Measurements from ENCODE around the gene CD8B2. TPM values are rescaled to one million over a fixed set of nuclear protein-coding genes. Genes with fewer than 3 reads are reported as not detected.
"Not testable (repeated sequence)": the region's sequence is repeated elsewhere in the genome, so short reads cannot be mapped to it uniquely, and the experiment has no call there.

CD8B2 gene
- total RNA-seq, 1 donor from 2014 or later = not detected

DNA sequence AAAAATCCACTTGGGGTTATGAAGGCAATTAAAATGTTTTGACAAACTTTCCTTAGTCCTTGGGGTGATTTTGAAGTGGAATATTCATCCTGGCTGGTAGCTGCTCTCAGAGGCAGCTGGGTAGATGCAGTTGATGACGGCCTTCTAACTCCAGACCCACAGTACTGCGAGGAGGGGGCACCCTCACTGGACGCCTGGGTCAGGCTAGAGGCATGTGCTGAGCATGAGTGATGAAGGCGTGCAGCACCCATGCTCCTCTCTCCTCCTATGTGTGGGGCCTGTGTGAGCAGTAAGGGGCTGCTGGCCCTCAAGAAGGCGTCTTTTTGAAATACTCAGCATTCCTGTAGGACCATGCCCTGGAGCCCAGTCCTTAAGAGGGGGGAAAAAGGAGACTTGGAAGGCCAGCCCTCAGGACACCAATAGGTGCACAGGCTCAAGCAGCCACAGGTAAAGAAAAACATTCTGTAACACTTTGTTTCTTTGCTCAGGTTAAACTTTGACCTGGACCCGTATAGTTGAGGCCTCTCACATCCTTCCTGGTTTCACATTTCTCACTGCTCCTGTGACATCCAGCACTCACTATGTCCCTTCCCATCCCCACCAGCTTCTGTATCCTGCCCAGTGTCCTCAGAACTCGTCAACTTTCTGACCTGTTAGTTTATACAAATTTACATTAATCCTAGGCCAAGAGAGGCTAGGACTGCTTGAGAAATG lies 64.4 kb downstream of the CD8B2 start:
- Mint-ChIP-seq H3K36me3 (ENCODE audit: unreplicated experiment) (peaks cover 8% of the 10 kb centered on the region), H3K27ac (ENCODE audit: unreplicated experiment) (no peak overlapping the region), H3K4me1 (ENCODE audit: low read depth, unreplicated experiment) (no peaks in the 10 kb centered on the region), H3K4me3 (ENCODE audit: unreplicated experiment) (no peak overlapping the region), H3K9me3 (ENCODE audit: unreplicated experiment) (peaks cover 3% of the 10 kb centered on the region), H3K27me3 (ENCODE audit: unreplicated experiment) (peaks cover 4% of the 10 kb centered on the region)
- TF ChIP-seq, protein P1, sequence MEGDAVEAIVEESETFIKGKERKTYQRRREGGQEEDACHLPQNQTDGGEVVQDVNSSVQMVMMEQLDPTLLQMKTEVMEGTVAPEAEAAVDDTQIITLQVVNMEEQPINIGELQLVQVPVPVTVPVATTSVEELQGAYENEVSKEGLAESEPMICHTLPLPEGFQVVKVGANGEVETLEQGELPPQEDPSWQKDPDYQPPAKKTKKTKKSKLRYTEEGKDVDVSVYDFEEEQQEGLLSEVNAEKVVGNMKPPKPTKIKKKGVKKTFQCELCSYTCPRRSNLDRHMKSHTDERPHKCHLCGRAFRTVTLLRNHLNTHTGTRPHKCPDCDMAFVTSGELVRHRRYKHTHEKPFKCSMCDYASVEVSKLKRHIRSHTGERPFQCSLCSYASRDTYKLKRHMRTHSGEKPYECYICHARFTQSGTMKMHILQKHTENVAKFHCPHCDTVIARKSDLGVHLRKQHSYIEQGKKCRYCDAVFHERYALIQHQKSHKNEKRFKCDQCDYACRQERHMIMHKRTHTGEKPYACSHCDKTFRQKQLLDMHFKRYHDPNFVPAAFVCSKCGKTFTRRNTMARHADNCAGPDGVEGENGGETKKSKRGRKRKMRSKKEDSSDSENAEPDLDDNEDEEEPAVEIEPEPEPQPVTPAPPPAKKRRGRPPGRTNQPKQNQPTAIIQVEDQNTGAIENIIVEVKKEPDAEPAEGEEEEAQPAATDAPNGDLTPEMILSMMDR (IDR thresholded peaks at IDR 0.05; ENCODE audit: partially characterized antibody, unreplicated experiment) = no peak
- DNase-seq = no peak

DNA sequence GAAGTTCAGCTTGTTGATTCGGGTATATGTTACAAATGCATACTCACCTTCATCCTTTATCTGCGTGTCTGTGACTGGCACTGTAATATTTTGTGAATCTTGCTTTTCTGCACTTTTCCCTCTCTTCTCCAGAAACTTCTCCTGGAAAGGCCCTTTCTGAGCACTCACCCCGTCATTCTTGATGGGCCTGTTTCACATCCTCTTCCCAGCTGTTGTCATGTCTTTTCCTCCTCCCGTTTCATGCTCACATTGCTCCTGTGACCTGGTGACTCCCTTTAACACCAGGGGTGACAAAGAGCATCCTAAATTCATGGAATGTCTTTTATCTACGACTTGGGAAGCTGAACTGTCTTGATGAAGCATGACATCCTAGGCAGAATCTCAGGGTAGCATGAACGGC lies 65.8 kb downstream of the CD8B2 start:
- Mint-ChIP-seq H3K27ac (ENCODE audit: unreplicated experiment) (no peak overlapping the region), H3K9me3 (ENCODE audit: unreplicated experiment) (peaks cover 7% of the 10 kb centered on the region), H3K27me3 (ENCODE audit: unreplicated experiment) (peaks cover 4% of the 10 kb centered on the region), H3K4me1 (ENCODE audit: low read depth, unreplicated experiment) (no peaks in the 10 kb centered on the region), H3K36me3 (ENCODE audit: unreplicated experiment) (peaks cover 14% of the 10 kb centered on the region), H3K4me3 (ENCODE audit: unreplicated experiment) (no peak overlapping the region)
- no peak for DNase-seq
- TF ChIP-seq, protein P1 (IDR thresholded peaks at IDR 0.05; ENCODE audit: partially characterized antibody, unreplicated experiment) = no peak

DNA sequence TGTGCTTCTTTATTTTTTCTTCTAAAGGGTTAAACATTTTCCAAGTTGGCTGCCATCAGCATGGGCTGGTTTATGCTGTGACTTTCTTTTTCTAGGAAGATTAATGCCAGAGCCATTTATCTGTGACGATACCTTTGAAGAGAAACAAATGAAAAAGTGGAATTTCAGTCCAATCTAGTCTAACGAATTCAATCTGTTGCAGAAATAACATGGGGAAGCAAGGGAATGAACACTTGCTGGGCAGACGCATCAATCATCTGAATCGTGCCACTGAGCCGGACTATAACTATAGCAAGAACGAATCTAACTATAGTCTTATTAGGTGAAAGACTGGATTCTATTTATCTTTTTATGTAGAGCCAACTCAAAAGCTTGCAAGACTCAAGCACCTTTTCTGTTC lies 66.2 kb downstream of the CD8B2 start:
- peaks cover 4% of the 10 kb centered on the region for H3K27me3 Mint-ChIP-seq (ENCODE audit: unreplicated experiment)
- H3K36me3 Mint-ChIP-seq (ENCODE audit: unreplicated experiment) = peaks cover 18% of the 10 kb centered on the region
- TF ChIP-seq, protein P1 (IDR thresholded peaks at IDR 0.05; ENCODE audit: partially characterized antibody, unreplicated experiment) = no peak
- no peak for DNase-seq
- H3K27ac Mint-ChIP-seq (ENCODE audit: unreplicated experiment) = no peak overlapping the region
- H3K4me1 Mint-ChIP-seq (ENCODE audit: low read depth, unreplicated experiment) = no peaks in the 10 kb centered on the region
- peaks cover 7% of the 10 kb centered on the region for H3K9me3 Mint-ChIP-seq (ENCODE audit: unreplicated experiment)
- no peak overlapping the region for H3K4me3 Mint-ChIP-seq (ENCODE audit: unreplicated experiment)

DNA sequence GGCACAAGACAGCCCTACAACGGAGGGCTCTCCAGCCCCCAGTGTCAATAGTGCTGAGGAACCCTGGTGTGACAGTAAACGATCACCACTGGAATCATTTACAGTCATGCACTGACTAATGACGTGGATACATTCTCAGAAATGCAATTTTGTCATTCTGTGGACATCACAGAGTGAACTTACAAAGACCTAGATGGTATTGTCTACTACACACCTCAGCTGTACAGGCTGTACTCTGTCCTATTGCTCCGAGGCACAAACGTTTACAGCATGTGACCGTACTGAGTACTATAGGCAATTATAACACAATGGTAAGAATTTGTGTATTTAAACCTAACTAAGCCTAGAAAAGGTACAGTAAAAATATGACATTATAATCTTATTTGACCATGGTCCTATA lies 67.2 kb downstream of the CD8B2 start:
- Mint-ChIP-seq H3K9me3 (ENCODE audit: unreplicated experiment) (peaks cover 7% of the 10 kb centered on the region), H3K4me3 (ENCODE audit: unreplicated experiment) (no peak overlapping the region), H3K27me3 (ENCODE audit: unreplicated experiment) (peaks cover 4% of the 10 kb centered on the region), H3K36me3 (ENCODE audit: unreplicated experiment) (peaks cover 19% of the 10 kb centered on the region), H3K4me1 (ENCODE audit: low read depth, unreplicated experiment) (no peaks in the 10 kb centered on the region), H3K27ac (ENCODE audit: unreplicated experiment) (no peak overlapping the region)
- DNase-seq = no peak
- TF ChIP-seq, protein P1 (IDR thresholded peaks at IDR 0.05; ENCODE audit: partially characterized antibody, unreplicated experiment) = no peak

DNA sequence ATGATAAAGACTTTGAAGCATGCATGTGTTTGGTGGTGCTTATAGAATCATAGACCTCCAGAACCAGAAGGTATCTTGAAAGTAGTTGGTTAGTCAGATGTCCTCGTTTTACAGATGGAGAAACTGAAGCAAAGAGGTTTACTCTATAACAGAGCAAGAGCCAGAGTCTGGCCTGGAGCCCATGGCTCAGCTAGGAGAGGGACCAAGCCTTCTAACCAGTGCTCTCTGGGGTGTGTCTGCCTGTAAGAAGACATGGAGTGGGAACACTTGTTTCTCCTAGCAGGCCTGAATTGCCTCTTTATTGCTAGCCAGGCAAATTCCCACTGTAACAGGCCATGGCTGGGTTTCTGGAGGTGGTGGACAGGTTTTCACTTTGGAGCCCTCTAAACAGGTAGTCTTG lies 67.9 kb downstream of the CD8B2 start:
- DNase-seq = no peak
- peaks cover 7% of the 10 kb centered on the region for H3K9me3 Mint-ChIP-seq (ENCODE audit: unreplicated experiment)
- no peak overlapping the region for H3K4me3 Mint-ChIP-seq (ENCODE audit: unreplicated experiment)
- no peak overlapping the region for H3K27ac Mint-ChIP-seq (ENCODE audit: unreplicated experiment)
- TF ChIP-seq, protein P1 (IDR thresholded peaks at IDR 0.05; ENCODE audit: partially characterized antibody, unreplicated experiment) = no peak
- peaks cover 19% of the 10 kb centered on the region for H3K36me3 Mint-ChIP-seq (ENCODE audit: unreplicated experiment)
- H3K27me3 Mint-ChIP-seq (ENCODE audit: unreplicated experiment) = peaks cover 4% of the 10 kb centered on the region
- H3K4me1 Mint-ChIP-seq (ENCODE audit: low read depth, unreplicated experiment) = no peaks in the 10 kb centered on the region

DNA sequence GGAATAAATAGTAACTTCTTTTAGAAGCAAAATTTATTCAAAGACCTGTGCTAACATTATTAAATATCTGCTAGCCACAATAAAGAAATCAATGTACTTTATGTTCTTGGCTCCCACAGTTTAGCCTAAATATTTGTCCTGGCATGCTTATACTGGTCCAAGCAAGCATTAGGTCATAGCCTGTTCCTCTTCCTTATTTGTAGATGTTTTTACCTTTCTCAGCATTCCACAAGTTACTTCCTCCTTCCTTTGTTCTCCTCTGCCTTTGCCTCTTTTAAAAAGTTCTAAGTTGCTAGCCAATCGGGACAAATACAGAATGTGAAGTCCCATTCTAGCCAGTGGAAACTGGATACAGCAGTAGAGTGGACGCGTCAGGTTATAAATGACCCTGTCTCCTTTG lies 72.6 kb downstream of the CD8B2 start:
- not testable (repeated sequence) for DNase-seq; H3K4me3 Mint-ChIP-seq (ENCODE audit: unreplicated experiment); H3K9me3 Mint-ChIP-seq (ENCODE audit: unreplicated experiment); H3K27ac Mint-ChIP-seq (ENCODE audit: unreplicated experiment); H3K4me1 Mint-ChIP-seq (ENCODE audit: low read depth, unreplicated experiment); H3K27me3 Mint-ChIP-seq (ENCODE audit: unreplicated experiment)
- peaks cover 19% of the 10 kb centered on the region for H3K36me3 Mint-ChIP-seq (ENCODE audit: unreplicated experiment)

All from glutamatergic neuron (in vitro differentiated cells).